Kidney epithelial cell (primary cell): ENCODE results near the gene C21orf58. TPM values are rescaled to one million over a fixed set of nuclear protein-coding genes. Genes with fewer than 3 reads are reported as not detected.

Experiments used
- DNase-seq: peaks from one replicate; pipeline ENCODE4 v3.0.0-alpha.2; 2010; ENCODE audit warnings: low read depth
- H3K27me3 ChIP-seq: 2 replicates; pipeline ENCODE4 v1.6.0; 2011; ENCODE audit warnings: low read length; ENCODE audit not compliant: control insufficient read depth, insufficient read depth
- H3K36me3 ChIP-seq: 2 replicates; pipeline ENCODE4 v1.5.1; 2011; ENCODE audit warnings: low read length; ENCODE audit not compliant: control insufficient read depth, insufficient read depth
- H3K4me3 ChIP-seq: 2 replicates; pipeline ENCODE4 v1.5.1; 2011; ENCODE audit warnings: low read depth, mild to moderate bottlenecking, control low read depth, low read length
- total RNA-seq: library from RNA; depleted of rRNA; stranded (reverse); fragments of >200 nt; gene quantifications from 2 replicates; pipeline ENCODE4 v1.2.3, GENCODE V29; 2015
- TF ChIP-seq, protein P1 (sequence below): IDR thresholded peaks from 2 replicates; pipeline ENCODE4 v1.5.1; 2011; ENCODE audit warnings: mild to moderate bottlenecking, moderate library complexity, low read length, control low read depth, inconsistent platforms; ENCODE audit not compliant: insufficient read depth, poor library complexity, severe bottlenecking

The C21orf58 gene
- total RNA-seq, 1 donor from 2014 or later = 1.5 TPM

DNA sequence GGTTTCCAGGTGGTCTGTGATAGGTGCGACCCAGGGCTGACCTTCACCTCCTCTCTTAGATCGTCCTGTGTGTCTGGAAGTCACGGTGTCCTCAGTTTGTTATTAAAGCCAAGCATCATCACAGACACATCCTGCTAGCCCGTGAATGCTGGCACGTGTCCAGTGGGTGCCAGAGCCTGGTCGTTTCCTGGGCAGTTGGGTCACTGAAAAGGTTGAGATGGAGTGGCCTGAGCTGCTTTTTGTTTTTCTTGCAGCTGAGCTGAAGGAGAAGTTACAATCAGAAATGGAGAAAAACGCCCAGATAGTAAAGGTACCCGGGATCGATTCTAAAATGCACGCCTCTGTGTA lies 23.5 kb upstream of the C21orf58 start:
- TF ChIP-seq, protein P1, sequence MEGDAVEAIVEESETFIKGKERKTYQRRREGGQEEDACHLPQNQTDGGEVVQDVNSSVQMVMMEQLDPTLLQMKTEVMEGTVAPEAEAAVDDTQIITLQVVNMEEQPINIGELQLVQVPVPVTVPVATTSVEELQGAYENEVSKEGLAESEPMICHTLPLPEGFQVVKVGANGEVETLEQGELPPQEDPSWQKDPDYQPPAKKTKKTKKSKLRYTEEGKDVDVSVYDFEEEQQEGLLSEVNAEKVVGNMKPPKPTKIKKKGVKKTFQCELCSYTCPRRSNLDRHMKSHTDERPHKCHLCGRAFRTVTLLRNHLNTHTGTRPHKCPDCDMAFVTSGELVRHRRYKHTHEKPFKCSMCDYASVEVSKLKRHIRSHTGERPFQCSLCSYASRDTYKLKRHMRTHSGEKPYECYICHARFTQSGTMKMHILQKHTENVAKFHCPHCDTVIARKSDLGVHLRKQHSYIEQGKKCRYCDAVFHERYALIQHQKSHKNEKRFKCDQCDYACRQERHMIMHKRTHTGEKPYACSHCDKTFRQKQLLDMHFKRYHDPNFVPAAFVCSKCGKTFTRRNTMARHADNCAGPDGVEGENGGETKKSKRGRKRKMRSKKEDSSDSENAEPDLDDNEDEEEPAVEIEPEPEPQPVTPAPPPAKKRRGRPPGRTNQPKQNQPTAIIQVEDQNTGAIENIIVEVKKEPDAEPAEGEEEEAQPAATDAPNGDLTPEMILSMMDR = no peak
- no peak for DNase-seq
- Histone ChIP-seq H3K4me3 (no peak overlapping the region), H3K27me3 (no peaks in the 10 kb centered on the region), H3K36me3 (no peaks in the 10 kb centered on the region)

DNA sequence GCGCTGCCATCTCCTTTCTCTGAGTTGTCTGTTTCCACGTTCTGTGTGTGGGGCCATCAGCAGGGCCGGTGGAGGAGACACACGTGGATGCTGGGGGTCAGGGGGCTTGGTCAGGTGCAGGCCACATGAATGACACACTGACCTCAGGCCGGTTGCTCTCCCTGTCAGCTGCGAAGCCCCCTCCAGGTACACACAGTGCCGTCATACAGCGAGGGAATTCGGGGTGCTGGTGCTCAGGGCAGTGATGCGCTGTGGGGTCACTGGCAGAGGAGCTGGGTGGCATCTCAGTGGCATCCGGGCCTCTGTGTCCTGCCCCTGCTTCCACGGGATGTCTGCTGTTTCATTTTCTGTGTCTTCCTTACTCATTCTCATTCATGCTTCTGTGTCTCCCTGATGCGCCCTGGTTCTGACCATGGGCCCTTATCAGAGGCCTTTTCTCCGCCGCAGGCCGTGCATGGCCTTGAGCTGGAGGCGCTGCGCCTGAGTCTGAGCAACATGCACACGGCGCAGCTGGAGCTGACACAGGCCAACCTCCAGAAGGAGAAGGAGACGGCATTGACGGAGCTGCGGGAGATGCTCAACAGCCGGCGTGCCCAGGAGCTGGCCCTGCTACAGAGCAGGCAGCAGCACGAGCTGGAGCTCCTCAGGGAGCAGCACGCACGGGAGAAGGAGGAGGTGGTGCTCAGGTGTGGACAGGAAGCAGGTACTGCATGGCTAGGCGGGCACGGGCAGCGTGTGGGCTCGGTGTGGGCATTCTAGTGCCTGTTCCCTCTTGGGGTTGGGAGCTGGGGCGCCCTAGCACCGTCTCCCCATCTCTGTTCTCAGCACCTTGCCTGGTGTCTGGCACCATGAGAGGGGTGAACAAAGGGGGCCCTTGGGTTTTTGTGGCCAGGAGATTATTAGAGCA lies 22.9 kb upstream of the C21orf58 start:
- Histone ChIP-seq H3K36me3 (no peaks in the 10 kb centered on the region), H3K27me3 (no peaks in the 10 kb centered on the region), H3K4me3 (no peak overlapping the region)
- TF ChIP-seq, protein P1 = no peak
- DNase-seq = no peak

DNA sequence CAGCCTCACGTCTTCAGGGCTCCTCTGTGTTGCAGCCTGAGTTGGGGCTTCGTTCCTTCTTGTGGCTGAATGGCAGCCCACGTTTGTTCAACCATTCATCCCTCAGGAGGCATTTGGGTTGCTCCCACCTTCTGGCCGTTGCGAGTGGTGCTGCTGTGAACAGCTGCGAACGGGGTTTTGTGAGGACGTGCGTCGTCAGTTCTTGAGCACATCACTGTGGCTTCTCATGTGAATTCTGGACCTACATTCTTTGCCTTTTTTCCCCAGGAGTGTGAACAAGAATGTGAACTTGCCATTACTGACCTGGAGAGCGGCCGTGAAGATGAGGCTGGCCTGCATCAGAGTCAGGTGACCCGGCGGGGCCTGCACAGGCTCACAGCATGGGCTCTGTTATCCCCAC lies 22.2 kb upstream of the C21orf58 start:
- TF ChIP-seq, protein P1 = no peak
- Histone ChIP-seq H3K36me3 (no peaks in the 10 kb centered on the region), H3K4me3 (no peak overlapping the region), H3K27me3 (no peaks in the 10 kb centered on the region)
- no peak for DNase-seq

DNA sequence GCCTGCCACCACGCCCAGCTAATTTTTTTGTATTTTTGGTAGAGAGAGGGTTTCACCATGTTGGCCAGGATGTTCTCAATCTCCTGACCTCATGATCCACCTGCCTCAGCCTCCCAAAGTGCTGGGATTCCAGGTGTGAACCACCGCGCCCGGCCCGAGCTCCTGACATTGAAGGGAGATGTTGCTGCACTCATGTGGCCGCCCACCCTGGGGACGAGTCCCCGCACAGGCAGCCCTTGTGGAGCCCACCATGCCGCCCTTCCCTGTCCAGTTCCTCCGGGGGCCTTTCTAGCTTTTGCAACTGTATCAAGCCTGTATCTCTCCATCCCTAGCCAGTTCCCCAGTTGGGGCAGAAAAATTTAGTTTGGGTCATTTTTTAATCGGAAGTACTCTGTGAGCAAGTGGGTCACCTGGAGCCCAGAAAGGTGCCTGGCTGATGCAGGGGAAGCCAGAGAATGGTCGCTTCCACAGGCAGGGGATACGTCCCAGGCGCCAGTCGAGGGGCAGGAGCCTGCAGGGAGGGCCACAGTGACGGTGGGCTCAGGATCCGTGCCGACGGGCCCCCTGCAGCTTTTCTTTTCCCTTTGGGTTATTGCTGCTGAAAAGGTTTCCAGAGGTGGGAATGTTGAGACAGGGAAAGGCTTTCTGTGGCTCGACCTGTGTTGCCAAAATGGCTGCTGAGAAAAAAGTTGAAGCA lies 20.7 kb upstream of the C21orf58 start:
- DNase-seq = no peak
- TF ChIP-seq, protein P1 = no peak
- Histone ChIP-seq H3K36me3 (no peaks in the 10 kb centered on the region), H3K4me3 (no peak overlapping the region), H3K27me3 (no peaks in the 10 kb centered on the region)

DNA sequence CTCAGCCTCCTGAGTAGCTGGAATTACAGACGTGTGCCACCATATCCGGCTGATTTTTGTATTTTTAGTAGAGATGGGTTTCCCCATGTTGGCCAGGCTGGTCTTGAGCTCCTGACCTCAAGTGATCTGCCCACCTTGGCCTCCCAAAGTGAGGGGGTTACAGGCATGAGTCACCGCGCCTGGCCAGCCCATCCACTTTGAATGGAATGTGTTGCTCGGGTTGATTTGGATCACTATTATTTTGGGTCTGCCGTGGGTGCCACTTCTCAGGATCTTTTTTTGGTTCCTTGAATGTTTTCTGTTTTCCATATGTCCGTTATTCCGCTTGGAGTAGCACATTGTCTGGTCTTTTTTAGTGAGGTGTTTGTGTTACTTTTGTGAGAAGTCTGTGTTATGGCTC lies 17.3 kb upstream of the C21orf58 start:
- no peak overlapping the region for H3K4me3 ChIP-seq
- TF ChIP-seq, protein P1 = no peak
- peaks cover 1% of the 10 kb centered on the region for H3K36me3 ChIP-seq
- DNase-seq = no peak
- H3K27me3 ChIP-seq = no peaks in the 10 kb centered on the region
